ENCODE measurements around the gene APBB2.

The APBB2 gene

DNA sequence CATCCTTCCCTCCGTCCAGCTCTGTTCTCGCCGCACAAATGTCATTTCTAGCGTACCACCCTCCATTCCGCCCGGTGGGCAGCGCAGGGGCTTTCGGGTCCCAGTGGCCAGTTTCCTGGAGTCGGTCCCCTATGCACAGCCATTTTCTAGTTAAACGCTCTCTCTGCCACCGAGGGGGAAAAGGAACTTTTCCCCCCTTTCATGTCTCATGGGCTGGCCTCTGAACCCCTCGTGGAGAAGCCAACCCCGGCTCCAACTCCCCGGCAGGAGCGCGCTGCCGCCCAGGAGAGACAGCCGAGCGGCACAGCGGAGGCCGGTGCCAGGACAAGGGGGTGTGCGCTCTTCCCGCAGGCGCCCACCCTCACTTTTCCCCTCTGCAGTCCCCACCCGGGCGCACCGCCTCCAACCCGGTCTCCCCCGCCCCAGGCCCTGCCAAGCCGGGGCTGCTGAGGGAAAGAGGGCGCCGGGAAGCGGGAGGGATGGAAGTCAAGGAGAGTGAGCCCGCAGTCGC, 662 bp downstream of the APBB2 start:
- Histone ChIP-seq H3K9me2 (replicated peaks; ENCODE audit: control insufficient read depth, low read length) (no peaks in the 10 kb centered on the region), H3K36me3 (ENCODE audit: control insufficient read depth, low read length) (peaks cover 4% of the 10 kb centered on the region; the same call in 1 of the 2 replicates), H3K27ac (ENCODE audit: low read depth, low read length) (peak overlapping the region; percentile 45), H3K27me3 (ENCODE audit: control insufficient read depth, low read length) (no peaks in the 10 kb centered on the region), H3K79me2 (ENCODE audit: control insufficient read depth, low read length) (peaks cover 65% of the 10 kb centered on the region), H3K4me3 (ENCODE audit: low read length) (peak overlapping the region; percentile 81), H4K20me1 (ENCODE audit: control insufficient read depth, insufficient read depth, low read depth, low read length) (no peaks in the 10 kb centered on the region), H3K9me3 (ENCODE audit: control insufficient read depth, insufficient read depth, low read length) (no peaks in the 10 kb centered on the region), H3K4me1 (ENCODE audit: control insufficient read depth, low read length) (peaks cover 38% of the 10 kb centered on the region), H3K4me2 (ENCODE audit: low read length) (peak overlapping the region; percentile 83), H3F3A (ENCODE audit: control insufficient read depth, insufficient read depth) (peaks cover 5% of the 10 kb centered on the region; the same call in 1 of the 2 replicates)
- no peak for TF ChIP-seq EZH2phosphoT487 (IDR thresholded peaks at IDR 0.05; ENCODE audit: borderline replicate concordance, low read length)
- TF ChIP-seq CTCF (IDR thresholded peaks at IDR 0.05; ENCODE audit: low read depth, low read length, poor library complexity, severe bottlenecking), result no peak

DNA sequence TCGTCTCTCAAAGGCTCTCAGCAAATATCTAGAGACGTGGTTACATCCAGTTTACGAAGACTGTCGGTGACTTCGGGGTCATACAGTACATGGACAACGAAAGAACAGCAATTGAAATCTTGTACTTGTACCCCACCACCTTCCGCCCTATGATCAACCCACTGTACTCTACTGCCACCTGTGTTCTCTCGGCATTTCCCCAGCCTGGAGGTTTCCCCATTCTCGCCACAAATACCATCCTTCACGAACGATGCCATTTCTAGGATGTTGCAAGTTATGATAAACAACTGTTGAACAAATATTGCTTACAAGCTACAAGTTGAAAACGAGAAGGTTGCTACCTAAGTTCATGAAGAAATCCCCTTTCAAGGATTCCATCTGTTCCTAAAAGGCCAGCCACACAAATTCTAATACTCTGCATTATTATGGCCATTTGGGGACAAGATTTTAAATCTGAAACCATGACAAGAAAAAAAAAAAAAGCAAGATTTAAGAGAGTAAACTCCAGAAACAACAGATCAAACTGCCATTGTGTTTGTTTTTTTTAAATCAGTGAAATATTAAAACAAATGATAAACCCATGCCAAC, 1.6 kb downstream of the APBB2 start:
- Histone ChIP-seq H3K36me3 (ENCODE audit: control insufficient read depth, low read length) (peaks cover 4% of the 10 kb centered on the region; the same call in 1 of the 2 replicates), H4K20me1 (ENCODE audit: control insufficient read depth, insufficient read depth, low read depth, low read length) (peaks cover 1% of the 10 kb centered on the region; the same call in 1 of the 2 replicates), H3K4me3 (ENCODE audit: low read length) (peak overlapping the region; percentile 81), H3K4me1 (ENCODE audit: control insufficient read depth, low read length) (peaks cover 38% of the 10 kb centered on the region), H3K27ac (ENCODE audit: low read depth, low read length) (no peak overlapping the region), H3K9me3 (ENCODE audit: control insufficient read depth, insufficient read depth, low read length) (no peaks in the 10 kb centered on the region), H3K27me3 (ENCODE audit: control insufficient read depth, low read length) (no peaks in the 10 kb centered on the region), H3F3A (ENCODE audit: control insufficient read depth, insufficient read depth) (peaks cover 5% of the 10 kb centered on the region; the same call in 1 of the 2 replicates), H3K4me2 (ENCODE audit: low read length) (peak overlapping the region; percentile 83), H3K9me2 (replicated peaks; ENCODE audit: control insufficient read depth, low read length) (no peaks in the 10 kb centered on the region), H3K79me2 (ENCODE audit: control insufficient read depth, low read length) (peaks cover 74% of the 10 kb centered on the region)
- TF ChIP-seq CTCF (IDR thresholded peaks at IDR 0.05; ENCODE audit: low read depth, low read length, poor library complexity, severe bottlenecking) (peak; percentile 70), EZH2phosphoT487 (IDR thresholded peaks at IDR 0.05; ENCODE audit: borderline replicate concordance, low read length) (no peak)

GRCh38 chr4:41211951-41212615, 2.3 kb downstream of the APBB2 start:
- H3F3A ChIP-seq (ENCODE audit: control insufficient read depth, insufficient read depth), result 0 out of 2 replicates have a peak, but pooled peaks cover 5% of the 10 kb centered on the region
- peaks cover 36% of the 10 kb centered on the region for H3K4me1 ChIP-seq (ENCODE audit: control insufficient read depth, low read length)
- H3K79me2 ChIP-seq (ENCODE audit: control insufficient read depth, low read length), result peaks cover 81% of the 10 kb centered on the region
- no peaks in the 10 kb centered on the region for H3K9me2 ChIP-seq (replicated peaks; ENCODE audit: control insufficient read depth, low read length)
- H3K9me3 ChIP-seq (ENCODE audit: control insufficient read depth, insufficient read depth, low read length), result no peaks in the 10 kb centered on the region
- no peak for TF ChIP-seq EZH2phosphoT487 (IDR thresholded peaks at IDR 0.05; ENCODE audit: borderline replicate concordance, low read length)
- no peak for TF ChIP-seq CTCF (IDR thresholded peaks at IDR 0.05; ENCODE audit: low read depth, low read length, poor library complexity, severe bottlenecking)
- H3K36me3 ChIP-seq (ENCODE audit: control insufficient read depth, low read length), result peaks cover 4% of the 10 kb centered on the region; the same call in 1 of the 2 replicates
- no peaks in the 10 kb centered on the region for H3K27me3 ChIP-seq (ENCODE audit: control insufficient read depth, low read length)
- no peak overlapping the region for H3K27ac ChIP-seq (ENCODE audit: low read depth, low read length)
- peak overlapping the region; percentile 83 for H3K4me2 ChIP-seq (ENCODE audit: low read length)
- H4K20me1 ChIP-seq (ENCODE audit: control insufficient read depth, insufficient read depth, low read depth, low read length), result peaks cover 4% of the 10 kb centered on the region; the same call in 1 of the 2 replicates
- H3K4me3 ChIP-seq (ENCODE audit: low read length), result peak overlapping the region; percentile 81

Data from DOHH2 (cell line).